MM.1S (cell line): ENCODE results near the gene ERCC6.

Experiments used
- DNase-seq: peaks from one replicate; pipeline ENCODE4 v3.0.0-alpha.2; 2015
- H2AFZ ChIP-seq: fragments of 300-600 bp; sonication (generic); 2 replicates; pipeline ENCODE4 v1.6.0; 2016; ENCODE audit warnings: antibody characterized with exemption, low read length
- H3F3A ChIP-seq: fragments of 300-600 bp; sonication (generic); 2 replicates; pipeline ENCODE4 v1.6.1; 2016; ENCODE audit warnings: mild to moderate bottlenecking, antibody characterized with exemption, low read length, moderate library complexity, mixed read lengths; ENCODE audit not compliant: insufficient read depth
- H3K27ac ChIP-seq: fragments of 300-600 bp; sonication (generic); 2 replicates; pipeline ENCODE4 v1.5.1; 2016; ENCODE audit warnings: mild to moderate bottlenecking, low read length
- H3K27me3 ChIP-seq: fragments of 300-600 bp; sonication (generic); replicated peaks from 2 replicates; pipeline ENCODE4 v1.6.0; 2016; ENCODE audit warnings: low read length; ENCODE audit not compliant: insufficient read depth
- H3K36me3 ChIP-seq: fragments of 300-600 bp; sonication (generic); replicated peaks from 2 replicates; pipeline ENCODE4 v1.6.1; 2016; ENCODE audit warnings: mild to moderate bottlenecking, low read length, mixed read lengths; ENCODE audit not compliant: insufficient read depth
- H3K4me1 ChIP-seq: fragments of 300-600 bp; sonication (generic); 2 replicates; pipeline ENCODE4 v1.6.1; 2016; ENCODE audit warnings: low read length, mixed read lengths
- H3K4me2 ChIP-seq: fragments of 300-600 bp; sonication (generic); 2 replicates; pipeline ENCODE4 v1.6.0; 2016; ENCODE audit warnings: low read depth, low read length
- H3K4me3 ChIP-seq: fragments of 300-600 bp; sonication (generic); 2 replicates; pipeline ENCODE4 v1.5.1; 2016; ENCODE audit warnings: low read length, mixed read lengths
- H3K79me2 ChIP-seq: fragments of 300-600 bp; sonication (generic); 2 replicates; pipeline ENCODE4 v1.6.1; 2016; ENCODE audit warnings: mixed run types, low read length, mixed read lengths
- H3K9ac ChIP-seq: fragments of 300-600 bp; sonication (generic); 2 replicates; pipeline ENCODE4 v1.6.1; 2016; ENCODE audit warnings: low read length, mixed read lengths
- H3K9me2 ChIP-seq: fragments of 300-600 bp; sonication (generic); replicated peaks from 2 replicates; pipeline ENCODE4 v1.6.1; 2016; ENCODE audit warnings: mild to moderate bottlenecking, low read length, mixed read lengths; ENCODE audit not compliant: insufficient read depth
- H3K9me3 ChIP-seq: fragments of 300-600 bp; sonication (generic); replicated peaks from 2 replicates; pipeline ENCODE4 v1.6.1; 2016; ENCODE audit warnings: mild to moderate bottlenecking, low read length, mixed read lengths; ENCODE audit not compliant: insufficient read depth
- H4K20me1 ChIP-seq: fragments of 300-600 bp; sonication (generic); 2 replicates; pipeline ENCODE4 v1.6.1; 2016; ENCODE audit warnings: mild to moderate bottlenecking, low read length, moderate library complexity, mixed read lengths; ENCODE audit not compliant: insufficient read depth
- CTCF ChIP-seq: fragments of 300-600 bp; sonication (generic); IDR thresholded peaks from 2 replicates; pipeline ENCODE4 v1.5.1; 2016; ENCODE audit warnings: antibody characterized with exemption, low read length, mixed read lengths
- EZH2 ChIP-seq: fragments of 300-600 bp; sonication (generic); optimal IDR thresholded peaks from 2 replicates; pipeline ENCODE3; 2017; ENCODE audit warnings: low read depth, mild to moderate bottlenecking, antibody characterized with exemption, low read length, mixed read lengths
- EZH2phosphoT487 ChIP-seq: fragments of 300-600 bp; sonication (generic); IDR thresholded peaks from 2 replicates; pipeline ENCODE4 v1.6.1; 2018; ENCODE audit warnings: antibody characterized with exemption, low read length

Gene ERCC6

GRCh38 chr10:49486738-49487137 is 52.2 kb downstream of the ERCC6 start:
- Histone ChIP-seq H3K27me3 (no peaks in the 10 kb centered on the region), H3K9me3 (no peaks in the 10 kb centered on the region), H3K27ac (no peak overlapping the region), H3K9ac (no peak overlapping the region), H3K79me2 (no peaks in the 10 kb centered on the region), H3K4me1 (no peaks in the 10 kb centered on the region), H4K20me1 (no peaks in the 10 kb centered on the region), H2AFZ (no peak overlapping the region), H3K36me3 (no peaks in the 10 kb centered on the region), H3K4me3 (no peak overlapping the region), H3F3A (no peaks in the 10 kb centered on the region), H3K4me2 (no peak overlapping the region), H3K9me2 (no peaks in the 10 kb centered on the region)
- TF ChIP-seq EZH2 (no peak), EZH2phosphoT487 (no peak), CTCF (no peak)
- no peak for DNase-seq

- Histone ChIP-seq H3K27me3 (no peaks in the 10 kb centered on the region), H3K9me2 (no peaks in the 10 kb centered on the region), H3K4me1 (no peaks in the 10 kb centered on the region), H3K79me2 (no peaks in the 10 kb centered on the region), H3F3A (no peaks in the 10 kb centered on the region), H4K20me1 (no peaks in the 10 kb centered on the region), H2AFZ (no peak overlapping the region), H3K4me2 (no peak overlapping the region), H3K9ac (no peak overlapping the region), H3K27ac (no peak overlapping the region), H3K36me3 (no peaks in the 10 kb centered on the region), H3K4me3 (no peak overlapping the region), H3K9me3 (no peaks in the 10 kb centered on the region)
- no peak for TF ChIP-seq EZH2phosphoT487
- no peak for DNase-seq
Observed at GRCh38 chr10:49486009-49486408, 52.9 kb downstream of the ERCC6 start.

DNA sequence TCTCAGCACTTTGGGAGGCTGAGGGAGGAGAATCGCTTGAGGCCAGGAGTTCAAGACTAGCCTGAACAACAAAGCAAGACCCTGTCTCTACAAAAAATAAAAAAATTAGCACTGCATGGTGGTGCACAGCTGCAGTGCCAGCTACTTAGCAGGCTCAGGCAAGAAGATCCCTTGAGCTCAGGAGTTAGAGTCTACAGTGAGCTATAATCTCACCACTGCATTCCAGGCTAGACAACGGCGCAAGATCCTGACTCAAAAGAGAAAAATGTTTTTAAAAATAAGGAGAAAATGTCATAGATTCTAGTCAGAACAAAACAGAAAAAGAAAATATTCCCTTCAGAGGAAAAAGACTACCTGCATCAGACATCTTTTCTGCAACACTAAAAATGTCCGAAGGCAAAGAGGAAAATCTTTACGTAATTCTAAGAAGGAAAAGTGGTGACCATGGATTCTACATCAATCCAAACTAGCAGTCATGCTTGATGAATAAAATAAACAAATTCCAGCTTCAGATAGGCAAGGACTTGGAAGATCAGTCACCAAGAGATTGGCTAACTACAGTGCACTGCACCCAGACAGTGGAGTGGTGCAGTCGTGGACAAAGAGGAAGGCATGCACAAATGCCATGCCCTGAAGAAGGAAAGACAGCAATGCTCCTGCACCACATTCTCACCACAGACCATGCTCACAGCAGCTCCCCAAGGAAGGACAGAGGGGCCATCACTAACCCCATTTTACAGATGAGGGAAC is 54.3 kb downstream of the ERCC6 start:
- Histone ChIP-seq H3K9me3 (no peaks in the 10 kb centered on the region), H2AFZ (no peak overlapping the region), H3K4me3 (no peak overlapping the region), H3K27ac (no peak overlapping the region), H4K20me1 (no peaks in the 10 kb centered on the region), H3K79me2 (no peaks in the 10 kb centered on the region), H3K9ac (no peak overlapping the region), H3K4me1 (no peaks in the 10 kb centered on the region), H3K36me3 (no peaks in the 10 kb centered on the region), H3K9me2 (no peaks in the 10 kb centered on the region), H3F3A (no peaks in the 10 kb centered on the region), H3K4me2 (no peak overlapping the region), H3K27me3 (no peaks in the 10 kb centered on the region)
- no peak for DNase-seq
- no peak for TF ChIP-seq CTCF
- no peak for TF ChIP-seq EZH2phosphoT487
- TF ChIP-seq EZH2: no peak

DNA sequence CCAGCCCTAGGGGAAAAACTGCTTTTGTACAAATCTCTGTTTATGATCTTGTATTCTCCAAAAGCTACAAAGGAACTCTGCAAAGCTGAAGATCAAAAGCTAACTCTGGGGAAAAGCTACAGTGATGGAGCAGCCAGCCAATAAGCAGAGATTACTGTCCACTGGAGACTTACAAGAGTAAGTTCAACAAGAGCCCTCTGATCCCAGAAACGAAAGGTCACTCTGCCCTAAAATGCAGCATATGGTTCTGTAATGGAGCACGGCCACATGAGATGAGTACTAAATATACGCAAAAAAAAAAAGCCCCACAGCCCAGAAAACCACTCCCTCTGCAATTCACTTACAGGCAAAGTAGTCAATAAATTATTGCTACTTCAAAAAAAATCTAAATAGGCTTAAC is 60.1 kb downstream of the ERCC6 start:
- no peak overlapping the region for H2AFZ ChIP-seq
- no peak overlapping the region for H3K9ac ChIP-seq
- H3K27ac ChIP-seq: no peak overlapping the region
- no peaks in the 10 kb centered on the region for H3K9me3 ChIP-seq
- H3K4me1 ChIP-seq: no peaks in the 10 kb centered on the region
- H3K4me3 ChIP-seq: no peak overlapping the region
- TF ChIP-seq EZH2phosphoT487: no peak
- no peak for TF ChIP-seq CTCF
- TF ChIP-seq EZH2: no peak
- no peaks in the 10 kb centered on the region for H3K36me3 ChIP-seq
- H3K79me2 ChIP-seq: no peaks in the 10 kb centered on the region
- H3K4me2 ChIP-seq: no peak overlapping the region
- H3F3A ChIP-seq: no peaks in the 10 kb centered on the region
- no peaks in the 10 kb centered on the region for H3K9me2 ChIP-seq
- no peaks in the 10 kb centered on the region for H3K27me3 ChIP-seq
- no peak for DNase-seq
- no peaks in the 10 kb centered on the region for H4K20me1 ChIP-seq
